K562 (cell line): ENCODE measurements around the gene CENPC. TPM values are rescaled to one million over a fixed set of nuclear protein-coding genes. Genes with fewer than 3 reads are reported as not detected.
A peak's percentile ranks its signal among the peaks of the same experiment; 100 is the strongest.
"Not testable (repeated sequence)": the region's sequence is repeated elsewhere in the genome, so short reads cannot be mapped to it uniquely, and the experiment has no call there.

ENCODE experiments used
- BHLHE40 ChIP-seq: IDR thresholded peaks from 2 replicates; pipeline ENCODE4 v1.6.1; 2011; ENCODE audit warnings: low read length, improper control_type of control experiment
- BRD9 ChIP-seq: fragments of 450-650 bp; IDR thresholded peaks from 2 replicates; pipeline ENCODE4 v1.6.1; 2018; ENCODE audit warnings: low read depth; ENCODE audit not compliant: partially characterized antibody
- CBFA2T3 ChIP-seq: fragments of 450-650 bp; IDR thresholded peaks from 2 replicates; pipeline ENCODE4 v1.6.1; 2017
- CC2D1A ChIP-seq: fragments of 450-650 bp; IDR thresholded peaks from 2 replicates; pipeline ENCODE4 v1.6.1; 2017; ENCODE audit warnings: mild to moderate bottlenecking
- CHAMP1 ChIP-seq: fragments of 450-650 bp; IDR thresholded peaks from 2 replicates; pipeline ENCODE4 v1.6.1; 2016; ENCODE audit warnings: mild to moderate bottlenecking
- CREB1 ChIP-seq, 2 experiments: sonication (generic) in 1 of 2; formaldehyde crosslinking in 1 of 2; IDR thresholded peaks; 2 replicates each; pipeline versions ENCODE4 v1.6.1 to v1.8.0; 2012 to 2022; ENCODE audit warnings: inconsistent platforms in 1 of 2, mild to moderate bottlenecking in 1 of 2, missing genetic modification reagents in 1 of 2, moderate library complexity in 1 of 2
- DPF2 ChIP-seq: fragments of 450-650 bp; IDR thresholded peaks from 2 replicates; pipeline ENCODE4 v1.6.1; 2016
- EGR1 ChIP-seq: fragments of 450-650 bp; conservative IDR thresholded peaks from 2 replicates; pipeline ENCODE4 v1.6.1; 2017; ENCODE audit warnings: mild to moderate bottlenecking
- EP300 ChIP-seq: IDR thresholded peaks from 2 replicates; pipeline ENCODE4 v1.6.1; 2012; ENCODE audit warnings: low read length, improper control_type of control experiment
- EP400 ChIP-seq: fragments of 450-650 bp; IDR thresholded peaks from 2 replicates; pipeline ENCODE4 v1.6.1; 2017; ENCODE audit warnings: antibody characterized with exemption, mild to moderate bottlenecking, moderate library complexity
- ETV5 ChIP-seq: sonication (generic); formaldehyde crosslinking; IDR thresholded peaks from 2 replicates; pipeline ENCODE4 v1.4.0; 2020; ENCODE audit warnings: low read depth, mild to moderate bottlenecking, missing genetic modification reagents
- HDAC1 ChIP-seq, 2 experiments: fragments of 450-650 bp; IDR thresholded peaks; 2 replicates each; pipeline ENCODE4 v1.6.1; 2016 to 2017; ENCODE audit warnings: inconsistent platforms in 1 of 2, mild to moderate bottlenecking in 1 of 2, moderate library complexity in 1 of 2
- HDAC2 ChIP-seq: fragments of 450-650 bp; IDR thresholded peaks from 2 replicates; pipeline ENCODE4 v1.6.1; 2016; ENCODE audit warnings: mild to moderate bottlenecking
- HDAC3 ChIP-seq: fragments of 450-650 bp; IDR thresholded peaks from 2 replicates; pipeline ENCODE4 v1.6.1; 2018; ENCODE audit warnings: borderline replicate concordance, mild to moderate bottlenecking, moderate library complexity; ENCODE audit not compliant: partially characterized antibody
- HLTF ChIP-seq: fragments of 450-650 bp; IDR thresholded peaks from 2 replicates; pipeline ENCODE4 v1.6.1; 2016
- KDM1A ChIP-seq, 2 experiments: fragments of 450-650 bp; IDR thresholded peaks; 2 replicates each; pipeline ENCODE4 v1.6.1; 2016; ENCODE audit warnings: mild to moderate bottlenecking in 2 of 2
- KLF16 ChIP-seq: IDR thresholded peaks from 2 replicates; pipeline ENCODE4 v1.6.1; 2016; ENCODE audit warnings: antibody characterized with exemption
- MAX ChIP-seq: sonication (generic); formaldehyde crosslinking; IDR thresholded peaks from 2 replicates; pipeline ENCODE4 v1.9.0; 2022; ENCODE audit warnings: mild to moderate bottlenecking, missing genetic modification reagents
- MCM7 ChIP-seq, 2 experiments: fragments of 450-650 bp; IDR thresholded peaks; 2 replicates each; pipeline ENCODE4 v1.6.1; 2016 to 2018
- MNT ChIP-seq, 2 experiments: fragments of 450-650 bp; conservative IDR thresholded peaks; 2 replicates each; pipeline ENCODE4 v1.6.1; 2017; ENCODE audit warnings: mild to moderate bottlenecking in 2 of 2, moderate library complexity in 2 of 2
- MTA1 ChIP-seq: fragments of 450-650 bp; IDR thresholded peaks from 2 replicates; pipeline ENCODE4 v1.6.1; 2017; ENCODE audit warnings: borderline replicate concordance
- MTA2 ChIP-seq: fragments of 450-650 bp; IDR thresholded peaks from 2 replicates; pipeline ENCODE4 v1.6.1; 2016; ENCODE audit warnings: low read depth
- NCOR1 ChIP-seq: fragments of 450-650 bp; IDR thresholded peaks from 2 replicates; pipeline ENCODE4 v1.6.1; 2016; ENCODE audit warnings: mild to moderate bottlenecking, moderate library complexity
- PML ChIP-seq: IDR thresholded peaks from 2 replicates; pipeline ENCODE4 v1.6.1; 2012; ENCODE audit warnings: low read length, inconsistent platforms
- SMAD4 ChIP-seq: fragments of 250-450 bp; sonication (Bioruptor Pico); conservative IDR thresholded peaks from 2 replicates; pipeline ENCODE4 v1.8.0; 2021; ENCODE audit warnings: inconsistent platforms, mild to moderate bottlenecking, moderate library complexity
- SMARCA5 ChIP-seq: fragments of 450-650 bp; IDR thresholded peaks from 2 replicates; pipeline ENCODE4 v1.6.1; 2016
- SOX6 ChIP-seq: fragments of 450-650 bp; IDR thresholded peaks from 2 replicates; pipeline ENCODE4 v1.6.1; 2014; ENCODE audit warnings: mild to moderate bottlenecking
- TEAD4 ChIP-seq, 2 experiments: sonication (generic) in 1 of 2; formaldehyde crosslinking in 1 of 2; IDR thresholded peaks; 2 replicates each; pipeline versions ENCODE4 v1.6.1 to v1.8.0; 2012 to 2022; ENCODE audit warnings: borderline replicate concordance in 1 of 2, inconsistent platforms in 1 of 2, low read length in 1 of 2, mild to moderate bottlenecking in 1 of 2, missing genetic modification reagents in 1 of 2
- ZEB2 ChIP-seq: fragments of 450-650 bp; IDR thresholded peaks from 2 replicates; pipeline ENCODE4 v1.6.1; 2016
- polyA plus RNA-seq, 8 experiments: library from polyadenylated mRNA; depleted of rRNA in 4 of 8; stranded (reverse) in 5 of 8; unstranded in 3 of 8; fragments of >200 nt; fragmentation: Nextera tagmentation in 2 of 8; fragmentation: Illumina TruSeq in 1 of 8; extraction: Ambion mirVana in 2 of 8; extraction: Trizol in 1 of 8; gene quantifications; 2 replicates each; pipeline versions ENCODE4 v1.2.1 to v1.2.3, GENCODE V29; 2011 to 2014; ENCODE audit warnings: inconsistent platforms in 1 of 8, missing spikeins in 1 of 8
- total RNA-seq, 7 experiments: library from RNA; depleted of rRNA in 6 of 7; stranded (reverse); fragments of >200 nt in 6 of 7; fragmentation: Illumina TruSeq in 2 of 7; extraction: Trizol in 2 of 7; gene quantifications; 2 replicates each; pipeline versions ENCODE4 v1.2.1 to v1.2.3, GENCODE V29; 2011 to 2021; ENCODE audit warnings: low replicate concordance in 1 of 7

Gene CENPC
- total and polyA plus RNA-seq, 9 of the 15 experiments (the other 6 are each of a cell fraction or from before 2014, with no cell fraction given) = 18.1 to 48.5 (median 30.8) TPM

GRCh38 chr4:67552146-67552792 lies 7.0 kb upstream of the CENPC start (continued):
- TF ChIP-seq SOX6 (peak; percentile 98), EP400 (peak; percentile 41), PML (peak; percentile 44; the same call in 1 of the 2 replicates), BRD9 (peak; percentile 87), MTA2 (peak; percentile 82), SMARCA5 (0 out of 2 replicates have a peak, but pooled peaks have one; percentile 24), EP300 (peak; percentile 78; the same call in 1 of the 2 replicates), MAX (CRISPR knock-in tag) (peak; percentile 52; the same call in 1 of the 2 replicates), BHLHE40 (peak; percentile 72), ETV5 (CRISPR knock-in tag) (peak; percentile 68; the same call in 1 of the 2 replicates), ZEB2 (peak; percentile 83), SMAD4 (CRISPR knock-in tag) (peak; percentile 97), HLTF (peak; percentile 9; the same call in 1 of the 2 replicates), KLF16 (peak; percentile 90), KDM1A (IDR thresholded peaks at IDR 0.05) (peak; percentile 97 to 98), NCOR1 (peak; percentile 98), CC2D1A (peak; percentile 95; the same call in 1 of the 2 replicates), HDAC3 (peak; percentile 95), CREB1 (IDR thresholded peaks at IDR 0.05) (peak; percentile 41; the same call in 1 of the 2 replicates), EGR1 (peak; percentile 71), MCM7 (IDR thresholded peaks at IDR 0.05) (peak in 1 of 2 experiments; percentile 68; a peak in 1 of 4 replicates), HDAC1 (IDR thresholded peaks at IDR 0.05) (peak; percentile 70 to 94; a peak in 3 of 4 replicates), MNT (conservative IDR thresholded peaks at IDR 0.05) (peak in 1 of 2 experiments; percentile 70; a peak in 2 of 4 replicates), TEAD4 (IDR thresholded peaks at IDR 0.05; ENCODE audit: low read length) (peak; percentile 78), CBFA2T3 (peak; percentile 99), MTA1 (peak; percentile 67; the same call in 1 of the 2 replicates), HDAC2 (peak; percentile 92), CHAMP1 (peak; percentile 96), DPF2 (peak; percentile 93)
- not testable (repeated sequence) for TF ChIP-seq CREB1 (CRISPR knock-in tag; IDR thresholded peaks at IDR 0.05); TEAD4 (CRISPR knock-in tag; IDR thresholded peaks at IDR 0.05; ENCODE audit: borderline replicate concordance)
